Measurements from ENCODE around the gene OGFOD3. TPM values are rescaled to one million over a fixed set of nuclear protein-coding genes. Genes with fewer than 3 reads are reported as not detected.
"Not testable (repeated sequence)": the region's sequence is repeated elsewhere in the genome, so short reads cannot be mapped to it uniquely, and the experiment has no call there.

The OGFOD3 gene
- total and polyA plus RNA-seq, 7 donors, result 6.0 to 28.2 (median 19.3) TPM

- H3K36me3 ChIP-seq, result peaks cover 12 to 85% (median 42%) of the 10 kb centered on the region in 4 donors
- H3K9me3 ChIP-seq, result no peaks in the 10 kb centered on the region
- intact Hi-C loops (cut with DNase I), result no loop called here
- no peak overlapping the region for H3K27ac ChIP-seq
- no peak overlapping the region for H3K4me3 ChIP-seq
- no peaks in the 10 kb centered on the region for H3K27me3 ChIP-seq
- H3K4me1 ChIP-seq, result peaks cover 0 to 12% (median 10%) of the 10 kb centered on the region in 4 donors
- 85 to 90% methylated on average over 6 of the region's 6 CpGs for WGBS, 2 donors
- no peak for TF ChIP-seq EP300 (IDR thresholded peaks at IDR 0.05)
- TF ChIP-seq POLR2A (IDR thresholded peaks at IDR 0.05), result no peak
- no peak for TF ChIP-seq CTCF (IDR thresholded peaks at IDR 0.05)
- TF ChIP-seq POLR2AphosphoS5 (IDR thresholded peaks at IDR 0.05), result no peak
- no peak for DNase-seq
Measured at GRCh38 chr17:82463391-82463790, 45.0 kb upstream of the OGFOD3 start.

GRCh38 chr17:82461827-82462524, 43.6 kb upstream of the OGFOD3 start:
- 47 to 71% methylated on average over 10 of the region's 10 CpGs for WGBS, 2 donors
- H3K36me3 ChIP-seq, result peaks cover 12 to 71% (median 41%) of the 10 kb centered on the region in 4 donors
- no peak overlapping the region for H3K4me3 ChIP-seq
- H3K27ac ChIP-seq, result no peak overlapping the region
- no peak for DNase-seq
- TF ChIP-seq CTCF (IDR thresholded peaks at IDR 0.05), result no peak
- TF ChIP-seq EP300 (IDR thresholded peaks at IDR 0.05), result no peak
- no peak for TF ChIP-seq POLR2A (IDR thresholded peaks at IDR 0.05)
- no peaks in the 10 kb centered on the region for H3K27me3 ChIP-seq
- intact Hi-C loops (cut with DNase I), result no loop called here
- no peaks in the 10 kb centered on the region for H3K9me3 ChIP-seq
- H3K4me1 ChIP-seq, result peaks cover 0 to 21% (median 17%) of the 10 kb centered on the region in 4 donors

GRCh38 chr17:82459936-82460335, 41.5 kb upstream of the OGFOD3 start:
- H3K9me3 ChIP-seq, DNase-seq, H3K27me3 ChIP-seq, H3K27ac ChIP-seq, H3K4me3 ChIP-seq: not testable (repeated sequence)
- H3K36me3 ChIP-seq, result peaks cover 10 to 50% (median 32%) of the 10 kb centered on the region in 4 donors
- peaks cover 0 to 23% (median 19%) of the 10 kb centered on the region in 4 donors for H3K4me1 ChIP-seq
- intact Hi-C loops (cut with DNase I), result loop anchor here (2.0 to 5.0 kb wide), 3 partner anchors 37 to 187 kb away; partner anchors contain the start of gene WDR45B
- 95 to 96% methylated on average over 9 of the region's 9 CpGs for WGBS, 2 donors

DNA sequence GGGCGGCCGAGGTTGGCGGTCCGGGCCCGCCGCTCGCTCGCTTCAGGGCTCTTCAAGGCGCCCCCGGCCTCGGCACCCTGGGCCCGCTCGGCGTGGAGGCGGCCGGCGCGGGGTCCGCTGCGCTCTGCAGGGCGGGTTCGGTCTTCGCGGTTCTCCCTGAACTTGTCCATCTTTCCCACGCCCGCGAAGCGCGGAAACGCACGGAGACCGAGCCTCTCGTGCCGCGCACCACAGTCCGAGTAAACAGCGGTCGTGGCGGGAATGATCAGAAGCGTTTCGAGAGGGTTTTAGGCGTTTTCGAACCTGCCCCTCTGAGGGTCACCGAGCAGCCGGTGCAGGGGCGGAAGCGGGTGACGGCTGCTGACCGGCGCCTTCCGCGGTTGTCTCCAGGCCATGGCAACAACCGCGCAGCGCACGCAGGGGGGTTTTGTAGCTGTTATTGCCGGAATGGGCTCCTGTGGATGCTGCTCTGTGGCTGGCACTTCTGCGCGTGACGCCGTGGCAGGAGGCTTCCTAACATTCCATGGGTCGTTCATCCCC, 40.6 kb upstream of the OGFOD3 start:
- H3K4me1 ChIP-seq, result peaks cover 0 to 23% (median 19%) of the 10 kb centered on the region in 4 donors
- peaks cover 10 to 41% (median 23%) of the 10 kb centered on the region in 4 donors for H3K36me3 ChIP-seq
- peak overlapping the region; percentile 99 to 100 (median 100) for H3K27ac ChIP-seq
- H3K4me3 ChIP-seq, result peak overlapping the region; percentile 63 to 97 (median 80)
- H3K27me3 ChIP-seq, result no peaks in the 10 kb centered on the region
- 0 to 1% methylated on average over 62 of the region's 62 CpGs for WGBS, 2 donors
- peak; percentile 71 for DNase-seq
- no peaks in the 10 kb centered on the region for H3K9me3 ChIP-seq
- intact Hi-C loops (cut with DNase I), result loop anchor here (2.0 to 5.0 kb wide), 3 partner anchors 38 to 188 kb away; partner anchors contain the start of gene WDR45B
- TF ChIP-seq EP300 (IDR thresholded peaks at IDR 0.05), result no peak
- TF ChIP-seq CTCF (IDR thresholded peaks at IDR 0.05), result no peak
- TF ChIP-seq POLR2A (IDR thresholded peaks at IDR 0.05), result no peak
- TF ChIP-seq POLR2AphosphoS5 (IDR thresholded peaks at IDR 0.05), result no peak

- H3K4me1 ChIP-seq, result peaks cover 0 to 23% (median 19%) of the 10 kb centered on the region in 4 donors
- peaks cover 10 to 35% (median 21%) of the 10 kb centered on the region in 4 donors for H3K36me3 ChIP-seq
- TF ChIP-seq CTCF (IDR thresholded peaks at IDR 0.05) (no peak), EP300 (IDR thresholded peaks at IDR 0.05) (peak in 1 of 4 donors; percentile 55), POLR2A (IDR thresholded peaks at IDR 0.05) (peak; percentile 95 to 98), POLR2AphosphoS5 (IDR thresholded peaks at IDR 0.05) (peak; percentile 95 to 99 (median 98))
- DNase-seq, result peak; percentile 100
- 0 to 1% methylated on average over 85 of the region's 85 CpGs for WGBS, 2 donors
- peak within 1 kb of the TSS; percentile 77 to 97 (median 80) for H3K4me3 ChIP-seq
- intact Hi-C loops (cut with DNase I), result loop anchor here (2.0 to 5.0 kb wide), 3 partner anchors 38 to 189 kb away; partner anchors contain the start of gene WDR45B
- peak within 1 kb of the TSS; percentile 99 to 100 (median 100) for H3K27ac ChIP-seq
- no peaks in the 10 kb centered on the region for H3K9me3 ChIP-seq
- H3K27me3 ChIP-seq, result no peaks in the 10 kb centered on the region
Measured at GRCh38 chr17:82458179-82458884, 39.9 kb upstream of the OGFOD3 start, which contains the start of gene NARF. NARF (plus strand) TSS chr17:82458741; CDS start chr17:82458804, 63 bp downstream.
